Tibial nerve (tissue), 4 donors: ENCODE results near the gene TMA16. TPM values are rescaled to one million over a fixed set of nuclear protein-coding genes. Genes with fewer than 3 reads are reported as not detected.

Experiments used
- DNase-seq, 2 donors: peaks; one replicate each; pipeline ENCODE4 v3.0.0-alpha.2; 2019; ENCODE audit warnings: low spot score in 2 of 2
- H3K27ac ChIP-seq, 4 donors: fragments of 200-600 bp; sonication (generic) in 3 of 4; one replicate each; pipeline ENCODE4 v1.5.1; 2017 to 2019; ENCODE audit warnings: mild to moderate bottlenecking in 1 of 4
- H3K27me3 ChIP-seq, 2 donors: fragments of 200-600 bp; sonication (generic) in 1 of 2; one replicate each; pipeline versions ENCODE4 v1.5.1 to v1.6.0; 2017 to 2019
- H3K36me3 ChIP-seq, 3 donors: fragments of 200-600 bp; sonication (generic); one replicate each; pipeline ENCODE4 v1.5.1; 2018 to 2019
- H3K4me1 ChIP-seq, 4 donors: fragments of 200-600 bp; sonication (generic) in 3 of 4; one replicate each; pipeline ENCODE4 v1.5.1; 2017 to 2019
- H3K4me3 ChIP-seq, 4 donors: fragments of 200-600 bp; sonication (generic) in 3 of 4; one replicate each; pipeline ENCODE4 v1.5.1; 2017 to 2019; ENCODE audit warnings: mild to moderate bottlenecking in 1 of 4, moderate library complexity in 1 of 4
- H3K9me3 ChIP-seq, 4 donors: fragments of 200-600 bp; sonication (generic) in 3 of 4; one replicate each; pipeline ENCODE4 v1.5.1; 2017 to 2019
- CTCF ChIP-seq, 5 experiments: fragments of 200-600 bp in 3 of 5; fragments of 450-650 bp in 2 of 5; sonication (generic) in 3 of 5; IDR thresholded peaks; one replicate each; pipeline ENCODE4 v1.5.1; 2016 to 2019; ENCODE audit warnings: antibody characterized with exemption in 5 of 5, mild to moderate bottlenecking in 3 of 5, moderate library complexity in 2 of 5
- EP300 ChIP-seq, 2 donors: sonication (generic); formaldehyde crosslinking; IDR thresholded peaks; one replicate each; pipeline ENCODE4 v1.6.1; 2017; ENCODE audit warnings: antibody characterized with exemption in 2 of 2, mild to moderate bottlenecking in 1 of 2
- POLR2A ChIP-seq, 2 donors: fragments of 450-650 bp; IDR thresholded peaks; one replicate each; pipeline ENCODE4 v1.6.1; 2017; ENCODE audit warnings: antibody characterized with exemption in 2 of 2, mild to moderate bottlenecking in 2 of 2, moderate library complexity in 2 of 2
- WGBS, 2 donors: methylation state at CpG; one replicate each; pipeline ENCODE4 v1.1.5; 2018; 5-methylcytosine and 5-hydroxymethylcytosine counted together
- total RNA-seq, 4 donors: library from RNA; depleted of rRNA; stranded (reverse); fragments of >200 nt; gene quantifications; one replicate each; pipeline ENCODE4 v1.1.0, GENCODE V29; 2016

Gene TMA16
- total RNA-seq, 4 donors from 2014 or later: 14.5 to 39.9 (median 27.2) TPM

DNA sequence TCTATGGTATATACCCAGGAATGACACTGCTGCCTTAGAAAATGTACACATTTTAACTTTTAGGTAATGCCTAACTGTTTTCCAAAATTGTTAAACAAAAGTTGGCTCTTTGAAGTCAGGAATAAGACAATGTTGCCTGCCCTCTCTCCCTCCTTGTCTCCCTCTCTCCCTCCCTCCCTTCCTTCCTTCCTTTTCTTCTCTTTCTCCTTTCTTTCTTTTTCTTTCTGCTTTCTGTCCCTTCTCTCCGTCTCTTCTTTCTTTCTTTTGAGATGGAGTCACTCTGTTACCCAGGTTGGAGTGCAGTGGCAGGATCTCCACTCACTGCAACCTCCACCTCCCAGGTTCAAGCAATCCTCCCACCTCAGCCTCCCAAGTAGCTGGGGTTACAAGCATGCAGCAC, 4.6 kb upstream of the TMA16 start:
- no peaks in the 10 kb centered on the region for H3K36me3 ChIP-seq
- TF ChIP-seq EP300 (IDR thresholded peaks at IDR 0.05) (no peak), CTCF (IDR thresholded peaks at IDR 0.05) (no peak), POLR2A (IDR thresholded peaks at IDR 0.05) (no peak)
- DNase-seq: no peak
- H3K27me3 ChIP-seq: no peaks in the 10 kb centered on the region
- H3K27ac ChIP-seq: no peak overlapping the region
- H3K4me3 ChIP-seq: no peak overlapping the region
- 59 to 84% methylated on average over 1 of the region's 1 CpG for WGBS, 2 donors
- H3K9me3 ChIP-seq: no peaks in the 10 kb centered on the region
- H3K4me1 ChIP-seq: peaks cover 0 to 5% (median 2%) of the 10 kb centered on the region in 4 donors

DNA sequence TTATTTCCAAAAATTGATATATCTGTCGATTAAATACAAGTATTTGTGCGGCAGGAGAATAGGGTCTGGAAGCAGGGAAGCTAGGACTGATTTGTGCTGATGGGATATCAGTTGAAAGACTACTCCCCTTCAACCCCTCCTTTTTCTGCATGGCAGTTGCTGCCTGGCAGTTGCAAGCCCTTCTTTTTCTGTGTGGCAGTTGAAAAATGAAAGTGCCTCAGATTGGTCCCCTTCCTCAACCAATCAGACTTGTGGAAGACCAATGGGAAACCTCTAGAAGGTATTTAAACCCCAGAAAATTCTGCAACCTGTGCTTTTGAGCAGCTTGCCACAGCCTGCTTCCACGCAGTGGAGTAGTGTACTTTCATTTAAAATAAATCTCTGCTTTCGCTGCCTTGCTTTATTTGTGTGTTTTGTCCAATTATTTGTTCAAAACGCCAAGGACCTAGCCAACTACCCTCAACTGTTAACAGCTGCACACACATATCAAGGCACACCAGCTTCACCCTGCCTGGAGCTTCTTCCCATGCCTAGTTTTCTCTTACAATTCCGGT, 1.5 kb upstream of the TMA16 start:
- no peak for DNase-seq
- TF ChIP-seq CTCF (IDR thresholded peaks at IDR 0.05) (no peak), POLR2A (IDR thresholded peaks at IDR 0.05) (no peak), EP300 (IDR thresholded peaks at IDR 0.05) (no peak)
- H3K4me1 ChIP-seq: peaks cover 0 to 27% (median 5%) of the 10 kb centered on the region in 4 donors
- WGBS, 2 donors: 90 to 91% methylated on average over 6 of the region's 6 CpGs
- H3K36me3 ChIP-seq: no peaks in the 10 kb centered on the region
- peak overlapping the region in 1 of 4 donors; percentile 6 for H3K27ac ChIP-seq
- no peak overlapping the region for H3K4me3 ChIP-seq
- H3K9me3 ChIP-seq: no peaks in the 10 kb centered on the region
- H3K27me3 ChIP-seq: no peaks in the 10 kb centered on the region

DNA sequence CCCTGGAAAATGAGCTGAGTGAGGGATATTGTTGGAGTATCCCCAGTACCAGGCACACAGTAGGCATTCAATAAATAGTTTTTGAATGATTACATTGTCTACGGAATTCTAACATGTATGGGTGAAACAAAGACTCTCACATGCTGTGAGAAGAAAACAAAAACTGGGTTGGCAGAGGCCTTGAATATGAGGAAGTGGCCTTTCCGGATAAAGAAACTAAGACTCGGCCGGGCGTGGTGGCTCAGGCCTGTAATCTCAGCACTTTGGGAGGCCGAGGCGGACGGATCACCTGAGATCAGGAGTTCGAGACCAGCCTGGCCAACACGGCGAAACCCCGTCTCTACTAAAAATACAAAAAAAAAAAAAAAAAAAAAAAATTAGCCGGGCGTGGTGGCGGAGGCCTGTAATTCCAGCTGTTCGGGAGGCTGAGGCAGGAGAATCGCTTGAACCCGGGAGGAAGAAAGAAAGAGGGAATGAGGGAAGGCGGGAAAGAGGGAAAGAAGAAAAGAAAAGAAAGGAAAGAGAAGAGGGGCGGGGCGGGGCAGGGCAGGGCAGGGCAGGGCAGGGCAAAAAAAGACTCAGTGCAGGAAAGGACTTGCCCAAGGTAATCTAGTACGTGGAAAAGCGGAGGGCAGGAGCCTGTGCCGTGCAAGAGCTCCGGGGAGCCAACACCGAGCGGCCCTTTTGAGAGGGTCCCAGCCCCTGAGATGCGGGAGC, 689 bp upstream of the TMA16 start:
- no peaks in the 10 kb centered on the region for H3K36me3 ChIP-seq
- H3K4me1 ChIP-seq: peaks cover 0 to 27% (median 5%) of the 10 kb centered on the region in 4 donors
- H3K9me3 ChIP-seq: no peaks in the 10 kb centered on the region
- H3K27me3 ChIP-seq: no peaks in the 10 kb centered on the region
- H3K27ac ChIP-seq: peak overlapping the region; percentile 83 to 89 (median 86)
- DNase-seq: peak in 1 of 2 donors; percentile 15
- H3K4me3 ChIP-seq: peak overlapping the region; percentile 84 to 91 (median 86)
- 45 to 48% methylated on average over 28 of the region's 28 CpGs for WGBS, 2 donors
- TF ChIP-seq EP300 (IDR thresholded peaks at IDR 0.05) (no peak), CTCF (IDR thresholded peaks at IDR 0.05) (no peak), POLR2A (IDR thresholded peaks at IDR 0.05) (no peak)

DNA sequence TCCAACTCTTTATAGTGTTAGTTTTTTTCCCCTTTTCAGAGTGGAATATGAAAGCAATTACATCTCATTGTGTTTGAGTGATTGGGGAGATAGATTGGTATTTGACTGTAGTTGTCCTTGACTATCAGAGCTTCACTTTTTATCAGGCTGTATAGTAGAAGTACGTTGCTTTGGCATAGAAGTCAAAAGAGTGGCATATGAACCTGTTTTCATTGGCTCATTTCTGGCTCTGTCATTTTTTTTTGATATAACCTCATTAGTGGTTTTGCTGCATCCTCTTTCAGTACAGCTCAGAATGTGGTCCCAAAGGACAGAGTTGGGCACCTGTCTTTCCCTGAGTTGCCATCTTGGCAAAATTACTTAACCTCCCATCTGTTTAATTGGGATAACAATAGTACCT, 1.4 kb downstream of the TMA16 start:
- peaks cover 0 to 27% (median 5%) of the 10 kb centered on the region in 4 donors for H3K4me1 ChIP-seq
- DNase-seq: no peak
- H3K9me3 ChIP-seq: no peaks in the 10 kb centered on the region
- TF ChIP-seq CTCF (IDR thresholded peaks at IDR 0.05) (no peak), POLR2A (IDR thresholded peaks at IDR 0.05) (no peak), EP300 (IDR thresholded peaks at IDR 0.05) (no peak)
- peak overlapping the region in 2 of 4 donors; percentile 84 to 87 for H3K4me3 ChIP-seq
- H3K27ac ChIP-seq: peak overlapping the region in 2 of 4 donors; percentile 8 to 89
- H3K36me3 ChIP-seq: no peaks in the 10 kb centered on the region
- H3K27me3 ChIP-seq: no peaks in the 10 kb centered on the region
- WGBS, 2 donors: 3 to 10% methylated on average over 1 of the region's 1 CpG

DNA sequence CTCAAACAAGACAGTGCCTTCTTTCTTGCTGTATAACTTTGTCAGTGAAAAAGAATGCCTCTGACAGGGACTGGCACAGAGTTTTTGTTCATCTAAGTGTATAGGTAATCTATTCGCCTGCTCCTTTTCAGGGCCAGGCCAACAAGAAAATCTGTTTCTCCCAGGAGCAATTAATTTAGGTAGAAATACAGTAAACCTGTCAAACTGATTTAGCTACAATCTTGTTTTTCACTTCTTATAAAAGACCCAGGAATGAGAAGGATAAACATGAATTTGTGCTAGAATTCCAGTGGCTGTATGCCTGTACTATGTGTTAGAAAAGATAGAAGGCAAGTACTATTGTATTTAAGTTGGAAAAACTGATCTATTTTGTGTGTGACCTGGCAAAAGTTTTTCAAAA, 6.1 kb downstream of the TMA16 start:
- 94% methylated on average over 1 of the region's 1 CpG for WGBS, 2 donors
- H3K9me3 ChIP-seq: no peaks in the 10 kb centered on the region
- DNase-seq: no peak
- TF ChIP-seq POLR2A (IDR thresholded peaks at IDR 0.05): no peak
- no peak for TF ChIP-seq EP300 (IDR thresholded peaks at IDR 0.05)
- no peaks in the 10 kb centered on the region for H3K27me3 ChIP-seq
- no peak overlapping the region for H3K4me3 ChIP-seq
- peaks cover 0 to 24% (median 0%) of the 10 kb centered on the region in 4 donors for H3K4me1 ChIP-seq
- H3K27ac ChIP-seq: no peak overlapping the region
- no peaks in the 10 kb centered on the region for H3K36me3 ChIP-seq
